Activated CD4-positive, alpha-beta T cell treated with anti-CD3 and anti-CD28 coated beads for 1 hour (primary cell): ENCODE data around the gene UPK2.

Experiments used
- DNase-seq: peaks from one replicate; pipeline ENCODE4 v3.0.0-alpha.2; 2020

The UPK2 gene

GRCh38 chr11:118956094-118956846 is at the start of gene UPK2:
UPK2 (plus strand) TSS chr11:118956298; CDS start chr11:118956351, 53 bp downstream.
- peak; percentile 82 for DNase-seq

- DNase-seq, result peak; percentile 81
These were observed 48.8 kb upstream of the UPK2 start for GRCh38 chr11:118907051-118908042.

- no peak for DNase-seq
These were observed 47.8 kb upstream of the UPK2 start for GRCh38 chr11:118908264-118908663.

- DNase-seq, result no peak
These were observed 47.0 kb upstream of the UPK2 start for GRCh38 chr11:118908901-118909618.

GRCh38 chr11:118909619-118910308 is 46.3 kb upstream of the UPK2 start:
- no peak for DNase-seq

GRCh38 chr11:118910309-118911112 is 45.6 kb upstream of the UPK2 start:
- peak; percentile 46 for DNase-seq

GRCh38 chr11:118911113-118911879 is 44.8 kb upstream of the UPK2 start:
- DNase-seq, result no peak

GRCh38 chr11:118911880-118912741 is 44.0 kb upstream of the UPK2 start:
- peak; percentile 70 for DNase-seq

- no peak for DNase-seq
These were observed 43.2 kb upstream of the UPK2 start for GRCh38 chr11:118912742-118913410.

- no peak for DNase-seq
These were observed 42.5 kb upstream of the UPK2 start for GRCh38 chr11:118913411-118914125.

- no peak for DNase-seq
These were observed 41.8 kb upstream of the UPK2 start for GRCh38 chr11:118914178-118914918.

GRCh38 chr11:118914987-118915386 is 41.1 kb upstream of the UPK2 start:
- DNase-seq, result no peak

GRCh38 chr11:118915396-118915795 is 40.7 kb upstream of the UPK2 start:
- DNase-seq, result no peak

- DNase-seq, result no peak
These were observed 39.9 kb upstream of the UPK2 start for GRCh38 chr11:118915941-118916841.

- DNase-seq, result no peak
These were observed 39.2 kb upstream of the UPK2 start for GRCh38 chr11:118916842-118917388.

- no peak for DNase-seq
These were observed 38.5 kb upstream of the UPK2 start for GRCh38 chr11:118917481-118918127.
